HG03442 (cell line): Measurements from ENCODE around the gene IFT57.
A peak's percentile ranks its signal among the peaks of the same experiment; 100 is the strongest.

ENCODE experiments used
- ATAC-seq: cut with Tn5 transposase; IDR thresholded peaks from one replicate; pipeline ENCODE4 v1.9.1; 2021; ENCODE audit warnings: mild to moderate bottlenecking, moderate library complexity; ENCODE audit not compliant: unreplicated experiment

The IFT57 gene

DNA sequence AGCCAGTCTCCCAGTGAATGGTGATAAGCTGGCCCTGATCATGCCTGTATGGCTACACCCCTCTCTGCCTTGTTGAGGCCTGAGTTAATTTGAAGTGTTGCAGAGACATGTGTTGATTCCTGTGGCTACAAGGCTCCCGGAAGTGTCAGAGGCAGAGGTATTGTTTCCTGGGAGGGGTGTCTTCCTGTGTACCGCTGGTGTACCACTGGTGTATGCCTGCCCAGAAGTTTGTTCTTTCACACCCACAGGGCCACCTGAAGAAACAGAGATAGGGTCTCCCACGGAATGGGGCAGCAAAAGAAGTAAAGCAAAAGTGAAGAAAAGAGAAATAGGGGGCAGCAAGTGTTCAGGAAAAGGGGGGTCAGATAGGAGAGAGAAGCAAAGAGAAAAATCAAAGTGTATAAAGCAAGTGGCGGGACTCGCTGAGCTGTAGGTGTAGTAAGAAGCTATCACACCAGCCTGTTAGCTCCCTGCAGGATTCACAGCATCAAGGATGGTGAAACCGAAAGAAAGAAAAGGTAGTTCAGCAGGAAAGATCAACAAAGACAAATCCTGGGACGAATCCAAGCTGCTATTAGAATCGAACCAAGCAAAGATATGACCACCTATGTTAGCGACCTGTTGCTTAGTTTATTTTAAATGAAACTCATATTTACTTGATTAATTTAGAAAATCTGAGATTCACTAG, 94.8 kb downstream of the IFT57 start:
- peak; percentile 10 for ATAC-seq

DNA sequence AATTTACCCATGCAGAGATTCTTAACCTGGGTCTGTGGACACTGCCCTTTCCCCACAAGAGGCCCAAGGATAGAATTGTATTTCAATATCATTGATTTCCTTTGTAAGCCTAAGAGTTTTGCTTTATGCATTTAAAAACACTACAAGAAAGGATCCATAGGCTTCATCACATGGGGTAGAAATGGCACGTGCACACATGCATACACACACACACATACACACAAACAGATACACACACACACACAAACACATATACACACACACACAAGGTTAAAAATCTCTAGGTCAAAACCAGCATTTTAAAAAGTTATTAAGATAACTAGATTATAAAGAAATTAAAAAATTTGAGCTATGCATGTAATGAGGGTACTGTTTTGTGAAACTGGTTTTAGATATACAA, 95.9 kb downstream of the IFT57 start:
- ATAC-seq, result no peak

DNA sequence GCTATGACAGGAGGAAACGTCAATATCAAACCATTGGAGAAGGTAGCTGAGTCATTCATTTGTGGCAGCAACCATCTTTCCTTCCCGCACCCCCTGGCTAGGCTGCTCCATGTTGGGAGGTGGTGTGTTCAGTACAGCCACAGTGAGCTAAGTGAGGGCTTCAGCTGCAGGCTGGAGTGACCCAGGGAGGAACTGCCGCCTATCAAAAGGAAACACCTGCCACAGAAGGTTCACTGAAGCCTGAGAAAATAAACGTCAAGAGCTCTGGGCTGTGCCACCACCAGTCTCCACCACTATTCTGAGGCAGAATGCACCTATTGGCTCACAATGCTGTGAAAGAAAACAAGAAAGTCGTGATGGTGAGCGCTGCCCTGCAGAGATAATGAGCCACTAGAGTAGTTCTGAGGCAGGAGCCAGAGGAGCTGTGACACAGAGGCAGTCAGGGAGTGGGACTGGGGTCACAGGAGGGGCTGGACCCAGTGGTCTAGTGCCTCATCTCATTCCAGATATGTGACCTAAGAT, 96.6 kb downstream of the IFT57 start:
- ATAC-seq, result peak; percentile 40

DNA sequence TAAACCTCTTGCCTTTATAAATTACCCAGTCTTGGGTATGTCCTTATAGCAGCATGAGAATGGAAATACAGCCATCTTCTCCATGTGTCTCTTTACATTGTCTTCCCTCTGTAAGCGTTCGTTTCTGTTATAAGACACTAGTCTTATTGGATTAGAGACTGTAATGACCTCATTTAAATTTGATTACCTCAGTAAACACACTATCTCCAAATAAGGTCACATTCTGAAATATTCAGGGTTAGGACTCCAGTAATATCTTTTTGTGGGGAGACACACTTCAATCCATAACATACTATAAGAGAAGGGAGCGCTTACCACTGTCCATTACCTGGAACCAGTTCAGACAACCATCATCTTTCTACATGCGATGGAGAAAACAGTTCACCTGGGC, 97.1 kb downstream of the IFT57 start:
- no peak for ATAC-seq

DNA sequence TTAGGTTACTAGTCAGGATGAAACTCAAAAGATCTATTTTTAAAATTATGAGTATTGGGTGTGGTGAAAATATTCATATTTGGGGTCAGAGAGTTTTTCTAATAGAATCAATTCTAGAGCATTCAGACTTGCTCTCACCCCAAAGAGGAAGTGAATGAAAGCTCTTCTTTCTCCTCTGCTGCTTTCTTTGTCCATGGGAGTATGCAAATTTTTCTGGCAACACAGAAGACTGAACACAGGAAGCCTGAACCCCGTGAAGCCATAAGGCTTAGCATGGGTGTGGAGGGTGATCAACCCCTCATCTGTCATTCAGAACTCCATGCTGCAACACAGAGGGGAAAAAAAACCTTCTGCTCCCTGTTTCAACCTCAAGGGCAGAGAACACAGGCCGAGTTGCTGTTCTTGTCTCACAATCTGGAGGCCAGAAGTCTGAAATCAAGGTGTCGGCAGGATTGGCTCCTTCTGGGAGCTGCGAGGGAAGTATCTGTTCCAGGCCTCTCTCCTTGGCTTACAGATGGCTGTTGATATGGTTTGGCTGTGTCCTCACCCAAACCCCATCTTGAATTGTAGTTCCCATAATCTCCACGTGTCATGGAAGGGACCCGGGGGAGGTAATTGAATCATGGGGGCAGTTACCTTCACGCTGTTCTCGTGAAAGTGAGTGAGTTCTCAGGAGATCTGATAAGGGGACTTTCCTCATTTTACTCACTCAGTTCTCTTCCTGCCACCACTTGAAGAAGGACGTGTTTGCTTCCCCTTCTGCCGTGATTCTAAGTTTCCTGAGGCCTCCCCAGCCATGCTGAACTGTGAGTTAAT, 97.7 kb downstream of the IFT57 start:
- peak; percentile 81 for ATAC-seq

DNA sequence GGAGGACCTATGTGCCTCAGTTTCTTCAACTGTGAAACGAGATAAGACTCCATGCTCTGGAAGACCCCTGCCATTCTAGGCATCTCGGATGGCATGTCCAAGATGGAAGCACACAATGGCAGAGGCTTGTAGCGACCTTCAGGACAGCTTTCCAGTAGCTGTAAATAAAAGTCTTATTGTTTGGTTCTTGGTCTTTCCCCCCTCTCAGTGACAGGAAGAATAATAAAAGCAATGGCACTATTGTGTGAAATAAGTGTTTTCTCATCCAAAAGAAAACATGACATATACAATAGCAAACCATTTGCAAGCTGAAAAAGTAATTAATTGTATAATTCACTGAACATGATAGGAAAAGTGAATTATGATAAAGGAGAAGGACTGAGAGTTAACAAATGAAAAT, 98.9 kb downstream of the IFT57 start:
- no peak for ATAC-seq

DNA sequence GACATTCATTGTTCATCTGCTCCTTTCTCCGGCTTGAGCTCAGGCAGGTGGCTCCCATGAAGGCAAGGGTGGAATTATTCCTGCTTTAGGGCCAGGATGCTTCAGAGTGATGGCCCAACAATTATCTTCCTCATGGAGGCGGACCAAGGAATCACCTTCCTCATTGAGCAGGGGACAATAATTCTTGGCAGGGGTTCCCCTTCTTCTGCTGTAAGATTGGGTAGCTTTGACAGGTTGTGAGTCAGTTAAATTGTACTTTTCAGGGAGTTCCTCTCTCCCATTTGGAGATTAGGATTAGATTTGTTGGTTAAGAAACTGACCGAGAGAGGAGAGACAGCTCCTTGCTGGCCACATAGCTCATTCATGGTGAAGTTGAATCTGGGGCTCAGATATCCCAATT, 99.9 kb downstream of the IFT57 start:
- no peak for ATAC-seq

DNA sequence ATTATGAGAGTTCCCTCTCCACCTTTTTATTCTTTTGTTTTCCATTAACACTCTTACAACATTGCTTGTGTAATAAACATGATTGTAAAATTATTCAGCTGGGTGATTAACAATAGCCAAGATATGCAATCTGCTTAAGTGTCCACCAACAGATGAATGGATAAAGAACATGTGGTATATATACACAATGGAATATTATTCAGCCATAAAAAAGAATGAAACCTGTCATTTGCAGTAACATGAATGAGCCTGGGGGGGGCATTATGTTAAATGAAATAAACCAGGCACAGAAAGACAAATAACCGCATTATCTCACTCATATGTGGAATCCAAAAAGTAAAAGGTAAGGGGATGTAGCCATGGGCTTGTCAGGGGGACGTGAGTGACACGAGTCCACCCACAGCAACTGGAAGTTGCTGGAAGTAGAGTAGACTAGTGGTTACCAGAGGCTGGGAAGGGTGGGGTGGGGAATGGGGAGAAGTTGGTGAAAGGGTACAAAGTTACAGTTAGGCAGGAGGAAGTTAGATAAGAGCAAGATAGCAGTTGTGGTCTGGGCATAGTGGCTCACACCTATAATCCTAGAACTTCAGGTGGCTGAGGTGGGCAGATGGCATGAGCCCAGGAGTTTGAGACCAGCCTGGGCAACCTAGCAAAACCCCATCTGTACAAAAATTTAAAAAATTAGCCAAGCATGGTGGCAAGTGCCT, 102.7 kb downstream of the IFT57 start:
- no peak for ATAC-seq

DNA sequence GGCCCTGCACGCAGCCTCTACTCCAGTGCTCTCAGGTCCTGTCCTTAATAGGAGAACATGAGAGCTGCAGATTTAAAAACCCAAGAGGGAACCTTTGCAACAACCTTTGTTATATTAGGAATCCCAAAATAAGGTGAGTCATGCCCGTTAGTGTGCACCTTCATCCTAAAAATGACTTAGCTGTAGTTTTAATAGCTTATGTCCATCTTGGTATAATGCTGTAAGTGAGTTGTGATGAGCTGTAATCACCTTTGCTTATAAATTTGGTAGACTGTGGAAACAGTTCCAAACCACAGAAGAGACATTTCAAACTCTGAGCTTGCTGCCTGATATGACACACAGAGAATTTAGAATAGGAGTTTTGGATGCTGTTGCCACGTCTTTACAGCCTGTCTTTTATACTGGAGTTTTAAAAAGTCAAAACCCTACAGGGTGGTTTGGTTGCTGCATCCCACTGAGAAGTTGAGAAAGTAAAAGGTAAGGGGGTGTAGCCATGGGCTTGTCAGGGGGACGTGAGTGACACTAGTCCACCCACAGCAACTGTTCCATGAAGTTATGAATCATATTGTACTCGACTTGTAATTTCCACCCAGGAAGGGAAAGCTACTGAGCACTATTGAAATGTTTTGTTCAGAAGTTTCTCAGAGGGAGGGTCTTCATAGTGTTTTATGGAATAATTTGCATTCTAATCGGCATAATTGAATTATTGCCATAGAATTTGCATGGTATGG, 104.0 kb downstream of the IFT57 start:
- no peak for ATAC-seq

DNA sequence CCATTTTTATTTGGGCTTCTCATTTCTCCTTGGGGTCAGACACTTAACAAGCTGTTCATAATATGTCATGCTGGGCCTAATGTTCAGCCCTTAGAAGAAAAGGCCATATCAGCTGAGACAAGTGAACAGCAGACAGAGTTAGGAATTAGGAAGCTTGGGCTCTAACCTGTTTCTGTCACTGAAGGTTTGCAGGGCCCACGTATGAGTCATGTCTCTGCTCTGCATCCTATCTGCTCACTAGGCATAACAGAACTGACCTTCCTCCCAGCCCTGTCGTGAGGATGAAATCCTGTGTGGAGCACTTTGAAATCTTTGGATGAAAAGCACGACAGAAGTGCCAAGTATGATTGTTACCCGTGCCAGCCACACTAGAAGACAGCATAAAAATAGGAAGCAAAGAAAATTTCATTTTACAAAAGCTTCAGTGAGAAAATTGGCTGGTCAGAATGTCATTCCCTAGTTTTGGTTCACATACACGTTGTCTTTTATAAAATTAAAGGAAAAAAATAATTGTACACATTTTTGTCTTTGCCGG, 104.9 kb downstream of the IFT57 start:
- ATAC-seq, result peak; percentile 70

DNA sequence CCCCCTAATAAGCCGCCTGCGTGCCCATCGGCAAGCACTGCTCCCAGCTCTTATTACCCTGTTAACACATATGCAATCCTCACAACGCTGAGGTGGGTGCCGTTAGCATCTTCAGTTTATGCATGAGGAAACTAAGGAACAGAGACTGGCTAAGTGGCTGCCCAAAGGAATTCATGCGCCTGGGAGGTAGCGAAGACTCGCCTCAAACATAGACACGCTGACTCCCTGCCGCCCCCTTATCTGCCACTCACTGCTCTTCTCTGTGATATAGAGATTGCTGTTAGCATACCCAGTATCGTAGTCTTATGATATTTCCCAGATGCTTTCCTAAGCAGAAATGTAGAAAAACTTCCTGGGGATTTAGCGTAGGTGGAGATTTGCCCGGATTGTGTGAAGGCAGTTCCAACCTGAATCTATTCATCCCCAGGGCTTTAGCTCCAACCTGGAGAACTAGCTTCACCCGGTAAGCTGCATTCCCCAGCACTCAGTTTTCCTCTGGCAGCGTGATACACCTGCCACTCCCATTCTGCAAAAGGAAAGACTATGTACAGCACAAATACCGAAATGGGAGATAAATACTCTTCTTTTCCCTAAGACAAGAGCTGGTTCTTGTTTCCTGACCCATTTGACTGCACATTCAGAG, 107.7 kb downstream of the IFT57 start:
- no peak for ATAC-seq

DNA sequence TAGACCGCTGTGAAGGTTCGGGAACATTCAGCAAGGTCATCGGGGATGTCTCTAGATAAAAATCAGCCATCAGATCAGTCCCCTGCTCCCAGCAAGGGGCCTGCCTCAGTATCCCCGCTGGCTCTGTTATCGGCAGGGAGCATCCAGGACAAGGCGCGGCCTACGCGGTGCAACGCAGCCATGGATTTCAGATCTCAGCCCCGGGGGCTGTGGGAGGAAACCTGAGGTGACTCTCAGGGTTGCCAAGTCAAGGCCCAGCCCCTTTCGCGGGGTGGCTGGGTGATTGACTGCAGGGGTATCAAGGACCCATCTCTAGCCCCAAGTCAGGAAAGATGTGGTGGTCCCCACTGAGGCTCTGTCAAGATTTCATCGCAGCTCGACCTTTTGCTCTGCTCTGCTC, 108.2 kb downstream of the IFT57 start:
- no peak for ATAC-seq

DNA sequence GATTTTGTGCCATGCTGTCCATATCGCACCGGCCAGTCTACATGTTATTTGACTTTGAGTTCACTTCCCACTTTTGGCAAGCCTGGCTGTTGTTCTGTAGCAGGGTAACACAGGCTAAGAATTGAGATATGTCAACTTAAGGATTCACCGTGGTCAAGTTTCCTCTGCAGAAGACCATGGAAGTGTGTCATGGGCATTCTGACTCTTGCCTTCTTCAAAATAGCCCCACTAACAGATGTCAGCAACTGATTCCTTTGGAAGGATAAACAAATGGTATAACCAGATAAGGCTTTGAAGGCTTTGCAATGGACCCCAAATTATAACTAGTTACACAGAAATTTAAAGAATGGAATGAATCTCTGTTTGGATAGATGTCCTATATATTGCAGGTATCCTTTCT, 111.3 kb downstream of the IFT57 start:
- no peak for ATAC-seq
